Progenitor cell of endocrine pancreas (in vitro differentiated cells): ENCODE data around the gene KSR2. TPM values are rescaled to one million over a fixed set of nuclear protein-coding genes. Genes with fewer than 3 reads are reported as not detected.

Experiments
- DNase-seq: peaks from one replicate; pipeline ENCODE4 v3.0.0; 2021; ENCODE audit warnings: low spot score; ENCODE audit not compliant: unreplicated experiment
- H3K27ac Mint-ChIP-seq: 2 replicates; pipeline ENCODE4 v1.8.0; 2021; ENCODE audit warnings: mild to moderate bottlenecking, moderate library complexity, mixed read lengths
- H3K27me3 Mint-ChIP-seq: 2 replicates; pipeline ENCODE4 v1.8.0; 2021; ENCODE audit warnings: mixed read lengths
- H3K36me3 Mint-ChIP-seq: 2 replicates; pipeline ENCODE4 v1.8.0; 2022; ENCODE audit warnings: mixed read lengths; ENCODE audit not compliant: insufficient read depth
- H3K4me1 Mint-ChIP-seq: 2 replicates; pipeline ENCODE4 v1.8.0; 2021; ENCODE audit warnings: low read depth, mixed read lengths
- H3K4me3 Mint-ChIP-seq: 2 replicates; pipeline ENCODE4 v1.8.0; 2021; ENCODE audit warnings: low read depth, mild to moderate bottlenecking, moderate library complexity, mixed read lengths
- H3K9me3 Mint-ChIP-seq: 2 replicates; pipeline ENCODE4 v1.8.0; 2021; ENCODE audit warnings: low read depth, mixed read lengths
- CTCF ChIP-seq: fragments of 200-600 bp; sonication (generic); IDR thresholded peaks from one replicate; pipeline ENCODE4 v1.5.0; 2021; ENCODE audit warnings: antibody characterized with exemption, mild to moderate bottlenecking; ENCODE audit not compliant: unreplicated experiment
- total RNA-seq: library from RNA; stranded (reverse); gene quantifications from 2 replicates; pipeline ENCODE4 v1.2.1, GENCODE V29; 2021

KSR2 gene
- total RNA-seq, 1 donor from 2014 or later: 1.8 TPM

GRCh38 chr12:117440384-117440783, 528.4 kb downstream of the KSR2 start:
- no peak overlapping the region for H3K4me3 Mint-ChIP-seq
- no peak for TF ChIP-seq CTCF
- no peak overlapping the region for H3K27ac Mint-ChIP-seq
- H3K36me3 Mint-ChIP-seq: no peaks in the 10 kb centered on the region
- DNase-seq: no peak
- no peaks in the 10 kb centered on the region for H3K9me3 Mint-ChIP-seq
- no peaks in the 10 kb centered on the region for H3K4me1 Mint-ChIP-seq
- H3K27me3 Mint-ChIP-seq: peaks cover 46% of the 10 kb centered on the region

GRCh38 chr12:117439531-117440001, 529.2 kb downstream of the KSR2 start:
- no peak for TF ChIP-seq CTCF
- H3K27me3 Mint-ChIP-seq: peaks cover 43% of the 10 kb centered on the region
- no peak overlapping the region for H3K4me3 Mint-ChIP-seq
- H3K27ac Mint-ChIP-seq: no peak overlapping the region
- no peak for DNase-seq
- no peaks in the 10 kb centered on the region for H3K9me3 Mint-ChIP-seq
- H3K36me3 Mint-ChIP-seq: no peaks in the 10 kb centered on the region
- no peaks in the 10 kb centered on the region for H3K4me1 Mint-ChIP-seq

- H3K9me3 Mint-ChIP-seq: no peaks in the 10 kb centered on the region
- H3K4me1 Mint-ChIP-seq: no peaks in the 10 kb centered on the region
- TF ChIP-seq CTCF: no peak
- no peak overlapping the region for H3K27ac Mint-ChIP-seq
- H3K4me3 Mint-ChIP-seq: no peak overlapping the region
- no peaks in the 10 kb centered on the region for H3K36me3 Mint-ChIP-seq
- no peak for DNase-seq
- peaks cover 37% of the 10 kb centered on the region for H3K27me3 Mint-ChIP-seq
Measured at GRCh38 chr12:117438809-117439208, 530.0 kb downstream of the KSR2 start.

- no peak overlapping the region for H3K27ac Mint-ChIP-seq
- no peaks in the 10 kb centered on the region for H3K4me1 Mint-ChIP-seq
- no peak for DNase-seq
- H3K9me3 Mint-ChIP-seq: no peaks in the 10 kb centered on the region
- no peaks in the 10 kb centered on the region for H3K36me3 Mint-ChIP-seq
- no peak for TF ChIP-seq CTCF
- no peak overlapping the region for H3K4me3 Mint-ChIP-seq
- H3K27me3 Mint-ChIP-seq: peaks cover 29% of the 10 kb centered on the region
Measured at GRCh38 chr12:117437516-117438255, 531.1 kb downstream of the KSR2 start.

GRCh38 chr12:117433878-117434277, 534.9 kb downstream of the KSR2 start:
- no peak for TF ChIP-seq CTCF
- Mint-ChIP-seq H3K4me1 (no peaks in the 10 kb centered on the region), H3K36me3 (no peaks in the 10 kb centered on the region), H3K4me3 (no peak overlapping the region), H3K27me3 (peaks cover 18% of the 10 kb centered on the region), H3K27ac (no peak overlapping the region), H3K9me3 (no peaks in the 10 kb centered on the region)
- no peak for DNase-seq
